Neural cell (in vitro differentiated cells): ENCODE measurements around the gene NT5C2.
"Not testable (repeated sequence)": the region's sequence is repeated elsewhere in the genome, so short reads cannot be mapped to it uniquely, and the experiment has no call there.

Source experiments
- EP300 ChIP-seq: fragments of 450-650 bp; conservative IDR thresholded peaks from 2 replicates; pipeline ENCODE4 v1.6.1; 2014; ENCODE audit warnings: antibody characterized with exemption, mild to moderate bottlenecking, moderate library complexity; ENCODE audit not compliant: poor library complexity, severe bottlenecking
- EZH2 ChIP-seq: fragments of 200-600, 300-800 bp; shearing (Covaris generic), sonication (generic); IDR thresholded peaks from 2 replicates; pipeline ENCODE4 v1.6.1; 2014; ENCODE audit warnings: antibody characterized with exemption, low read length, borderline replicate concordance, mild to moderate bottlenecking; ENCODE audit not compliant: insufficient read depth, poor library complexity, severe bottlenecking
- MXI1 ChIP-seq: fragments of 450-650 bp; conservative IDR thresholded peaks from 2 replicates; pipeline ENCODE4 v1.6.1; 2014; ENCODE audit warnings: antibody characterized with exemption, mild to moderate bottlenecking; ENCODE audit not compliant: poor library complexity, severe bottlenecking
- POLR2AphosphoS5 ChIP-seq: IDR thresholded peaks from 2 replicates; pipeline ENCODE4 v1.6.1; 2012
- TAF1 ChIP-seq: IDR thresholded peaks from 2 replicates; pipeline ENCODE4 v1.6.1; 2012; ENCODE audit warnings: low read depth
- TF ChIP-seq, protein P1 (sequence below): fragments of 450-650 bp; IDR thresholded peaks from 2 replicates; pipeline ENCODE4 v1.5.1; 2014; ENCODE audit warnings: antibody characterized with exemption, mild to moderate bottlenecking, moderate library complexity; ENCODE audit not compliant: poor library complexity, severe bottlenecking
- TF ChIP-seq, protein P2 (sequence below): IDR thresholded peaks from 2 replicates; pipeline ENCODE4 v1.6.1; 2012; ENCODE audit warnings: borderline replicate concordance

DNA sequence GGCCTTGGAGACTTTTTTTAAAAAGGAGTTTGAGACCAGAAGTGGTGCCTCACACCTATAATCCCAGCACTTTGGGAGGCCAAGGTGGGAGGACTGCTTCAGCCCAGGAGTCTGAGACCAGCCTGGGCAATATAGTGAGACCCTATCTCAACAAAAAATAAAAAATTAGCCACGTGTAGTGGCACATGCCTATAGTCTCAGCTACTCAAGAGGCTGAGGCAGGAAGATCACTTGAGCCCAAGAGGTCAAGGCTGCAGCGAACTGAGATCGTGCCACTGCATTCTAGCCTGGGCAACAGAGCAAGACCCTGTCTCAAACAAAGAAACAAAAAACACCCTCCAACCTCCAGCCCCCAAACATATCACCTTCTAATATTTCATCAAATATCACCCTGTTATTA is 49.4 kb downstream of the NT5C2 start:
- TF ChIP-seq EZH2, MXI1, POLR2AphosphoS5, EP300, TAF1: not testable (repeated sequence)
- TF ChIP-seq, protein P1, sequence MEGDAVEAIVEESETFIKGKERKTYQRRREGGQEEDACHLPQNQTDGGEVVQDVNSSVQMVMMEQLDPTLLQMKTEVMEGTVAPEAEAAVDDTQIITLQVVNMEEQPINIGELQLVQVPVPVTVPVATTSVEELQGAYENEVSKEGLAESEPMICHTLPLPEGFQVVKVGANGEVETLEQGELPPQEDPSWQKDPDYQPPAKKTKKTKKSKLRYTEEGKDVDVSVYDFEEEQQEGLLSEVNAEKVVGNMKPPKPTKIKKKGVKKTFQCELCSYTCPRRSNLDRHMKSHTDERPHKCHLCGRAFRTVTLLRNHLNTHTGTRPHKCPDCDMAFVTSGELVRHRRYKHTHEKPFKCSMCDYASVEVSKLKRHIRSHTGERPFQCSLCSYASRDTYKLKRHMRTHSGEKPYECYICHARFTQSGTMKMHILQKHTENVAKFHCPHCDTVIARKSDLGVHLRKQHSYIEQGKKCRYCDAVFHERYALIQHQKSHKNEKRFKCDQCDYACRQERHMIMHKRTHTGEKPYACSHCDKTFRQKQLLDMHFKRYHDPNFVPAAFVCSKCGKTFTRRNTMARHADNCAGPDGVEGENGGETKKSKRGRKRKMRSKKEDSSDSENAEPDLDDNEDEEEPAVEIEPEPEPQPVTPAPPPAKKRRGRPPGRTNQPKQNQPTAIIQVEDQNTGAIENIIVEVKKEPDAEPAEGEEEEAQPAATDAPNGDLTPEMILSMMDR, result not testable (repeated sequence)
- TF ChIP-seq, protein P2, sequence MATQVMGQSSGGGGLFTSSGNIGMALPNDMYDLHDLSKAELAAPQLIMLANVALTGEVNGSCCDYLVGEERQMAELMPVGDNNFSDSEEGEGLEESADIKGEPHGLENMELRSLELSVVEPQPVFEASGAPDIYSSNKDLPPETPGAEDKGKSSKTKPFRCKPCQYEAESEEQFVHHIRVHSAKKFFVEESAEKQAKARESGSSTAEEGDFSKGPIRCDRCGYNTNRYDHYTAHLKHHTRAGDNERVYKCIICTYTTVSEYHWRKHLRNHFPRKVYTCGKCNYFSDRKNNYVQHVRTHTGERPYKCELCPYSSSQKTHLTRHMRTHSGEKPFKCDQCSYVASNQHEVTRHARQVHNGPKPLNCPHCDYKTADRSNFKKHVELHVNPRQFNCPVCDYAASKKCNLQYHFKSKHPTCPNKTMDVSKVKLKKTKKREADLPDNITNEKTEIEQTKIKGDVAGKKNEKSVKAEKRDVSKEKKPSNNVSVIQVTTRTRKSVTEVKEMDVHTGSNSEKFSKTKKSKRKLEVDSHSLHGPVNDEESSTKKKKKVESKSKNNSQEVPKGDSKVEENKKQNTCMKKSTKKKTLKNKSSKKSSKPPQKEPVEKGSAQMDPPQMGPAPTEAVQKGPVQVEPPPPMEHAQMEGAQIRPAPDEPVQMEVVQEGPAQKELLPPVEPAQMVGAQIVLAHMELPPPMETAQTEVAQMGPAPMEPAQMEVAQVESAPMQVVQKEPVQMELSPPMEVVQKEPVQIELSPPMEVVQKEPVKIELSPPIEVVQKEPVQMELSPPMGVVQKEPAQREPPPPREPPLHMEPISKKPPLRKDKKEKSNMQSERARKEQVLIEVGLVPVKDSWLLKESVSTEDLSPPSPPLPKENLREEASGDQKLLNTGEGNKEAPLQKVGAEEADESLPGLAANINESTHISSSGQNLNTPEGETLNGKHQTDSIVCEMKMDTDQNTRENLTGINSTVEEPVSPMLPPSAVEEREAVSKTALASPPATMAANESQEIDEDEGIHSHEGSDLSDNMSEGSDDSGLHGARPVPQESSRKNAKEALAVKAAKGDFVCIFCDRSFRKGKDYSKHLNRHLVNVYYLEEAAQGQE, result not testable (repeated sequence)
